ENCODE data around the gene NAPG. TPM values are rescaled to one million over a fixed set of nuclear protein-coding genes. Genes with fewer than 3 reads are reported as not detected.

The NAPG gene
- total RNA-seq, 1 donor from 2014 or later, result 54.5 TPM

GRCh38 chr18:10482363-10482984 lies 43.4 kb upstream of the NAPG start:
- no peaks in the 10 kb centered on the region for H3K36me3 ChIP-seq (ENCODE audit: control insufficient read depth, insufficient read depth, low read length)
- DNase-seq (ENCODE audit: low read depth) (no peak), FAIRE-seq (no peak)
- H3K27me3 ChIP-seq (ENCODE audit: control insufficient read depth, insufficient read depth, low read length), result peaks cover 2% of the 10 kb centered on the region
- no peak for TF ChIP-seq CTCF (IDR thresholded peaks at IDR 0.05; ENCODE audit: insufficient read depth, low read length, severe bottlenecking)
- no peak overlapping the region for H3K4me3 ChIP-seq (ENCODE audit: low read depth, low read length)

GRCh38 chr18:10482985-10483949 lies 42.6 kb upstream of the NAPG start:
- DNase-seq (ENCODE audit: low read depth) (no peak), FAIRE-seq (no peak)
- Histone ChIP-seq H3K27me3 (ENCODE audit: control insufficient read depth, insufficient read depth, low read length) (peaks cover 2% of the 10 kb centered on the region), H3K36me3 (ENCODE audit: control insufficient read depth, insufficient read depth, low read length) (no peaks in the 10 kb centered on the region), H3K4me3 (ENCODE audit: low read depth, low read length) (no peak overlapping the region)
- TF ChIP-seq CTCF (IDR thresholded peaks at IDR 0.05; ENCODE audit: insufficient read depth, low read length, severe bottlenecking), result no peak

GRCh38 chr18:10485475-10485874 lies 40.4 kb upstream of the NAPG start:
- Histone ChIP-seq H3K27me3 (ENCODE audit: control insufficient read depth, insufficient read depth, low read length) (peaks cover 2% of the 10 kb centered on the region), H3K36me3 (ENCODE audit: control insufficient read depth, insufficient read depth, low read length) (no peaks in the 10 kb centered on the region), H3K4me3 (ENCODE audit: low read depth, low read length) (no peak overlapping the region)
- DNase-seq (ENCODE audit: low read depth) (no peak), FAIRE-seq (no peak)
- TF ChIP-seq CTCF (IDR thresholded peaks at IDR 0.05; ENCODE audit: insufficient read depth, low read length, severe bottlenecking), result no peak

GRCh38 chr18:10486362-10486761 lies 39.5 kb upstream of the NAPG start:
- TF ChIP-seq CTCF (IDR thresholded peaks at IDR 0.05; ENCODE audit: insufficient read depth, low read length, severe bottlenecking), result no peak
- FAIRE-seq (peak; percentile 13), DNase-seq (ENCODE audit: low read depth) (no peak)
- Histone ChIP-seq H3K4me3 (ENCODE audit: low read depth, low read length) (no peak overlapping the region), H3K27me3 (ENCODE audit: control insufficient read depth, insufficient read depth, low read length) (peaks cover 2% of the 10 kb centered on the region), H3K36me3 (ENCODE audit: control insufficient read depth, insufficient read depth, low read length) (no peaks in the 10 kb centered on the region)

GRCh38 chr18:10487154-10487553 lies 38.7 kb upstream of the NAPG start:
- no peak for TF ChIP-seq CTCF (IDR thresholded peaks at IDR 0.05; ENCODE audit: insufficient read depth, low read length, severe bottlenecking)
- no peaks in the 10 kb centered on the region for H3K36me3 ChIP-seq (ENCODE audit: control insufficient read depth, insufficient read depth, low read length)
- H3K4me3 ChIP-seq (ENCODE audit: low read depth, low read length), result no peak overlapping the region
- H3K27me3 ChIP-seq (ENCODE audit: control insufficient read depth, insufficient read depth, low read length), result peaks cover 2% of the 10 kb centered on the region
- no peak for DNase-seq (ENCODE audit: low read depth)
- FAIRE-seq, result no peak
